Esophagus muscularis mucosa (tissue), 4 donors: Measurements from ENCODE around the gene SFN.

ENCODE experiments used
- CTCF ChIP-seq, 3 experiments: fragments of 200-600 bp in 2 of 3; fragments of 450-650 bp in 1 of 3; sonication (generic) in 2 of 3; IDR thresholded peaks; one replicate each; pipeline ENCODE4 v1.5.1; 2017 to 2019; ENCODE audit warnings: antibody characterized with exemption in 3 of 3, mild to moderate bottlenecking in 2 of 3, moderate library complexity in 1 of 3
- EP300 ChIP-seq: sonication (generic); formaldehyde crosslinking; IDR thresholded peaks from one replicate; pipeline ENCODE4 v1.6.1; 2017; ENCODE audit warnings: antibody characterized with exemption
- POLR2AphosphoS5 ChIP-seq, 2 donors: sonication (generic); formaldehyde crosslinking; IDR thresholded peaks; one replicate each; pipeline ENCODE4 v1.6.1; 2017; ENCODE audit warnings: antibody characterized with exemption in 2 of 2

- no peak for TF ChIP-seq EP300
- no peak for TF ChIP-seq CTCF (IDR thresholded peaks at IDR 0.05)
- no peak for TF ChIP-seq POLR2AphosphoS5 (IDR thresholded peaks at IDR 0.05)
Measured at GRCh38 chr1:26839779-26840178, 23.2 kb upstream of the SFN start.
